ENCODE measurements around the gene RNF10.

GRCh38 chr12:120542166-120542565 lies 8.0 kb downstream of the RNF10 start:
- TF ChIP-seq EZH2phosphoT487 (IDR thresholded peaks at IDR 0.05; ENCODE audit: low read depth) (no peak), CTCF (IDR thresholded peaks at IDR 0.05; ENCODE audit: low read depth, low read length) (no peak)
